ENCODE measurements around the gene CLGN.
"Not testable (repeated sequence)": the region's sequence is repeated elsewhere in the genome, so short reads cannot be mapped to it uniquely, and the experiment has no call there.

Gene CLGN

DNA sequence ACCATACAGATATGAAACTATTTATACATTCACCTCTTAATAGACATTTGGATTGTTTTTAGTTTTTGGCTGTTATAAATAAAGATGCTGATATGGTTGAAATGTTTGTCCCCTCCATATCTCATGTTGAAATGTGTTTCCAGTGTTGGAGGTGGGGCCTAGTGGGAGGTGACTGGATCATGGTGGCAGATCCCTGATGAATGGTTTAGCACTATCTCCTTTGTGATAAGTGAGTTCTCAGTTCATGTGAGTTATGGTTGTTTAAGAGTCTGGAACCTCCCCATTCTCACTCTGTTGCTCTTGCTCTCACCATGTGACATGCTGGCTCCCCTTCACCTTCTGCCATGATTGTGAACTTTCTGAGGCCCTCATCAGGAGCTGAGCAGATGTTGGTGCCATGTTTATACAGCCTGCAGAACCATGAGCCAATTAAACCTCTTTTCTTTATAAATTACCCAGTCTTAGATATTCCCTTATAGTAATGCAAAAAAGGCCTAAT is 12.2 kb upstream of the CLGN start:
- H3K4me3 ChIP-seq (ENCODE audit: low read depth, low read length), result no peak overlapping the region
- H3K4me2 ChIP-seq (ENCODE audit: low read length), result no peak overlapping the region
- H3K79me2 ChIP-seq, result no peaks in the 10 kb centered on the region
- H2AFZ ChIP-seq, result no peak overlapping the region
- no peaks in the 10 kb centered on the region for H3K36me3 ChIP-seq (ENCODE audit: control insufficient read depth, insufficient read depth, low read length)
- no peak overlapping the region for H3K9ac ChIP-seq
- H3K4me1 ChIP-seq, result no peaks in the 10 kb centered on the region
- H3K27me3 ChIP-seq (ENCODE audit: control insufficient read depth, insufficient read depth, low read length), result no peaks in the 10 kb centered on the region
- no peak overlapping the region for H3K27ac ChIP-seq
- H3K9me3 ChIP-seq (ENCODE audit: control insufficient read depth, low read length), result no peaks in the 10 kb centered on the region
- TF ChIP-seq, protein P1, sequence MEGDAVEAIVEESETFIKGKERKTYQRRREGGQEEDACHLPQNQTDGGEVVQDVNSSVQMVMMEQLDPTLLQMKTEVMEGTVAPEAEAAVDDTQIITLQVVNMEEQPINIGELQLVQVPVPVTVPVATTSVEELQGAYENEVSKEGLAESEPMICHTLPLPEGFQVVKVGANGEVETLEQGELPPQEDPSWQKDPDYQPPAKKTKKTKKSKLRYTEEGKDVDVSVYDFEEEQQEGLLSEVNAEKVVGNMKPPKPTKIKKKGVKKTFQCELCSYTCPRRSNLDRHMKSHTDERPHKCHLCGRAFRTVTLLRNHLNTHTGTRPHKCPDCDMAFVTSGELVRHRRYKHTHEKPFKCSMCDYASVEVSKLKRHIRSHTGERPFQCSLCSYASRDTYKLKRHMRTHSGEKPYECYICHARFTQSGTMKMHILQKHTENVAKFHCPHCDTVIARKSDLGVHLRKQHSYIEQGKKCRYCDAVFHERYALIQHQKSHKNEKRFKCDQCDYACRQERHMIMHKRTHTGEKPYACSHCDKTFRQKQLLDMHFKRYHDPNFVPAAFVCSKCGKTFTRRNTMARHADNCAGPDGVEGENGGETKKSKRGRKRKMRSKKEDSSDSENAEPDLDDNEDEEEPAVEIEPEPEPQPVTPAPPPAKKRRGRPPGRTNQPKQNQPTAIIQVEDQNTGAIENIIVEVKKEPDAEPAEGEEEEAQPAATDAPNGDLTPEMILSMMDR (IDR thresholded peaks at IDR 0.05), result no peak

DNA sequence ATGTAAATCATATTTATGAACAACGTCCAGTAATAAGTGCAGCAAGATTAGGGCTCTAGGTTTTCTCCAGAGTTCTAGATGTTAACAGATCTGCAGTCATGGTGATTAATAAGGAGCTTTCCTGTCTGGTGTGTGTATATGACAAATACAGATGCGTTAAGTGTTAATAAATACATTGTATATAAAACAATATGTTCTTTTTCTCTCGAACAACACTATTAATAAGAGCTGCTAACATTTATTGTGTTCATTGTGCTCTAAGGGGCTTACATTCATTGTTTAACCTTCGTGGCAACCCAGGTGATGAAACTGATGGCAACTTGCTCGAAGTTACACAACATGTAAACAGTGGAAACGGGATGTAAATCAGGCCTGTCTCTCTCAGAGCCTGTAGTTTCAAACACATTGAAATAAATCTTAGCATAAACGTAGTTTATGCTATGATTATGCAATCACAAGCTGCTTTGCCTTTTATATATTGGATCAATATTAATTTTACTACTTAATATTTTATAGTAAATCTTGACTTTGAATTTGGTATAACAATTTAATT is 547 bp upstream of the CLGN start:
- peak overlapping the region; percentile 55 for H3K4me3 ChIP-seq (ENCODE audit: low read depth, low read length)
- no peaks in the 10 kb centered on the region for H3K4me1 ChIP-seq
- H3K9me3 ChIP-seq (ENCODE audit: control insufficient read depth, low read length), result no peaks in the 10 kb centered on the region
- no peaks in the 10 kb centered on the region for H3K27me3 ChIP-seq (ENCODE audit: control insufficient read depth, insufficient read depth, low read length)
- no peaks in the 10 kb centered on the region for H3K79me2 ChIP-seq
- no peak overlapping the region for H3K27ac ChIP-seq
- no peaks in the 10 kb centered on the region for H3K36me3 ChIP-seq (ENCODE audit: control insufficient read depth, insufficient read depth, low read length)
- peak overlapping the region; percentile 92 for H3K4me2 ChIP-seq (ENCODE audit: low read length)
- H3K9ac ChIP-seq, result no peak overlapping the region
- TF ChIP-seq, protein P1 (IDR thresholded peaks at IDR 0.05), result no peak
- peak overlapping the region; percentile 82 for H2AFZ ChIP-seq

DNA sequence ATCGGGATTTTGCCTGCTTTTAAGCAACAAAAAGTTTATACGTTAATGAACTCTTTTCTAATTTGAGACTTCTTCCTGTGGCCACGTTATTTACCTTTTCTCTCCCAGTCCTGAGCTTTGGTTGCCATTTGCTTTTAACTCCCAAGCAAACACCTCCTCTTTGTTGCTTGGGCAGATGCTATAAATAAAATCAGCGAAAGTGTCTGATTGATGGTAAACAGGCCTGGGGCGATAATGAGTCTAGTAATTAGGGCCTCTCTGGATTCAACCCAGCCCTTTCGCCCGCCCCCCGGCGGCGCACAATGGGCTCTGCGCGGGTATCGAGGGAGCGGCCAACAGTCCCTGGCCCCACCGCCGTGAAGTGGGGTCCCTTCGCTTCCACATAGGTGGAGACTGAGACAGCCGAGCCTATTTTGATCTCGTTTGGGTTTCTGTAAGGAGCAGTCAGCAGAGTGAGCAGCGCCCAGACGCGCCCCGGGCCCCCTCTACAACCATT is 790 bp downstream of the CLGN start:
- no peak overlapping the region for H3K9ac ChIP-seq
- H3K4me1 ChIP-seq, result no peaks in the 10 kb centered on the region
- H3K27me3 ChIP-seq (ENCODE audit: control insufficient read depth, insufficient read depth, low read length), result no peaks in the 10 kb centered on the region
- no peaks in the 10 kb centered on the region for H3K79me2 ChIP-seq
- H2AFZ ChIP-seq, result peak overlapping the region; percentile 82
- H3K36me3 ChIP-seq (ENCODE audit: control insufficient read depth, insufficient read depth, low read length), result no peaks in the 10 kb centered on the region
- TF ChIP-seq, protein P1 (IDR thresholded peaks at IDR 0.05), result no peak
- H3K4me2 ChIP-seq (ENCODE audit: low read length), result peak overlapping the region; percentile 92
- no peaks in the 10 kb centered on the region for H3K9me3 ChIP-seq (ENCODE audit: control insufficient read depth, low read length)
- peak overlapping the region; percentile 55 for H3K4me3 ChIP-seq (ENCODE audit: low read depth, low read length)
- no peak overlapping the region for H3K27ac ChIP-seq

DNA sequence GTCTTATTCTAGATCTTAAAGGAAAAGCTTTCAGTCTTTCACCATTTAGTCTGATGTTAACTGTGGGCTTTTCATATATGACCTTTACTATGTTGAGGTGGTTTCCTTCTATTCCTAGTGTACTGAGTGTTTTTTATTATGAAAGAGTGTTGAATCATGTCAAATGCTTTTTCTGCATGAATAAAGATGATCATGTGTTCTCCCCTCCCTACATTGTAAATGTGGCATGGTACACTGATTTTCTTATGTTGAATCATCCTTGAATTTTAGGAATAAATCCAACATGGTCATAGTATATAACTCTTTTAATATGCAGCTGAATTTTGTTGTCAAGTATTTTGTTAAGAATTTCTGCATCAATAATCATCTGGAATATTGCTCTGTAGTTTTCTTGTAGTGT is 4.3 kb downstream of the CLGN start:
- Histone ChIP-seq H3K36me3 (ENCODE audit: control insufficient read depth, insufficient read depth, low read length) (no peaks in the 10 kb centered on the region), H3K79me2 (no peaks in the 10 kb centered on the region), H2AFZ (no peak overlapping the region), H3K9ac (no peak overlapping the region), H3K27me3 (ENCODE audit: control insufficient read depth, insufficient read depth, low read length) (no peaks in the 10 kb centered on the region), H3K4me1 (no peaks in the 10 kb centered on the region), H3K27ac (no peak overlapping the region), H3K4me3 (ENCODE audit: low read depth, low read length) (no peak overlapping the region), H3K9me3 (ENCODE audit: control insufficient read depth, low read length) (no peaks in the 10 kb centered on the region), H3K4me2 (ENCODE audit: low read length) (no peak overlapping the region)
- TF ChIP-seq, protein P1 (IDR thresholded peaks at IDR 0.05), result no peak

DNA sequence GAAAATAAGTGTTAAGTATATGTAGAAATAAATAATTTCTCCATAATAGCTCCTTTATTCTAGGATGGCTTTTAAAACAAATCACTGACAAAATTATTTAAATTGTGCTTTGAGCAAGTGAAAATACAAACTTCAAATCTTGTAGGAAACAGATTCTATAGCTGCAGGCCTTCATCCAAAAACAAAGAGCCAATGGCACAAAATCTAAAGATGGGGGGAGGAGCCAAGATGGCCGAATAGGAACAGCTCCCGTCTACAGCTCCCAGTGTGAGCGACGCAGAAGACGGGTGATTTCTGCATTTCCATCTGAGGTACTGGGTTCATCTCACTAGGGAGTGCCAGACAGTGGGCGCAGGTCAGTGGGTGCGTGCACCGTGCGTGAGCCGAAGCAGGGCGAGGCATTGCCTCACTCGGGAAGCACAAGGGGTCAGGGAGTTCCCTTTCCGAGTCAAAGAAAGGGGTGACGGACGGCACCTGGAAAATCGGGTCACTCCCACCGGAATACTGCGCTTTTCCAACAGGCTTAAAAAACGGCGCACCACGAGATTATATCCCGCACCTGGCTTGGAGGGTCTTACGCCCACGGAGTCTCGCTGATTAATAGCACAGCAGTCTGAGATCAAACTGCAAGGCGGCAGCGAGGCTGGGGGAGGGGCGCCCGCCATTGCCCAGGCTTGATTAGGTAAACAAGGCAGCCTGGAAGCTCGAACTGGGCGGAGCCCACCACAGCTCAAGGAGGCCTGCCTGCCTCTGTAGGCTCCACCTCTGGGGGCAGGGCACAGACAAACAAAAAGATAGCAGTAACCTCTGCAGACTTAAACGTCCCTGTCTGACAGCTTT is 14.1 kb downstream of the CLGN start:
- not testable (repeated sequence) for H3K79me2 ChIP-seq; H3K36me3 ChIP-seq (ENCODE audit: control insufficient read depth, insufficient read depth, low read length); H2AFZ ChIP-seq; H3K27me3 ChIP-seq (ENCODE audit: control insufficient read depth, insufficient read depth, low read length); H3K4me1 ChIP-seq; H3K9me3 ChIP-seq (ENCODE audit: control insufficient read depth, low read length); H3K4me2 ChIP-seq (ENCODE audit: low read length); H3K9ac ChIP-seq; H3K4me3 ChIP-seq (ENCODE audit: low read depth, low read length); H3K27ac ChIP-seq

All from parathyroid adenoma (tissue), 2 donors.